NCI-H187 treated with DMSO at 0.1 percent for 48 hours (cell line): ENCODE data around the gene COL23A1.

Source experiments
- DNase-seq: peaks from one replicate; lab custom pipeline; 2025; lab: John Stamatoyannopoulos, UW

The COL23A1 gene

GRCh38 chr5:178434016-178434761, 156.0 kb downstream of the COL23A1 start:
- DNase-seq: no peak

- DNase-seq: no peak
These were observed 156.9 kb downstream of the COL23A1 start for GRCh38 chr5:178433273-178433775.

DNA sequence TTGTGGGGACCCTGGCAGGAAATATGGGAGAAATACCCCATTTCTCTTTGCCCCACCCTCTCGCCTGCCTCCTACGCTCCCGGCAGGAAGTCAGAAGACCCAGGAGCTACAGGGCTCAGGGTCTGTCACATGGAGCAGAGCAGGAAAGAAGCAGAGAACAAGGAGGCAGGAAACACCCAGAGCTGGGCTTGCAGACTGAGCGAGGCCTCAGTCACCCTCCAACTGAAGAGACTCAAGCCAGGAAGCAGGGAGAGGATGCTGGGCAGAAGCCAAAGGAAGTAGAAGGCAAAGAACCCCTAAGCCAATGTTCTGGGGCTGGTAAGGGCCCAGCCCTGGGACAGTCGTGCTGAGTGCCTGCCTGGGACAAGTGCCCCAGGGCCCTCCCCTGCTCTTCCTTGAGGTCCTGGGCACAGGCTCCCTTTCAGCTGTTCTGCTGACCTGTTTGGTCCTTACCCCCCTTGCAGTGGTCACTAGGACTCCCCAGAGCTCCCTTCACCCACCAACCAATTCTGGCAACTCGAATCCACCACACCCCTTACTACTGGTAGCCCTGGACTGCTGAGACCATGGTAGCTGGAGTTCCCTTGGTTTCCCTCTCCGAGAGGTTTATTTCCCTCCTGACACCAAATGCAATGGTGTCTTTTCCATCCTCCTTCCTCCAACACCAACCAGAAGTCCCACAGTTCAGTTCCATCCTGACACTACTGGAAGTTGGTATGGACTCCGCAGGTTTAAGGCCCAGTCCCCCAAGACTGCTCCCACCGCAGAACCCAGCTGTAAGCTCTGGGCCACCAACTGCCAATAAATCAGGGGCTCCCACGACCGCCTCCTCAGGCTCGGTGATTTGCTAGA, 157.5 kb downstream of the COL23A1 start:
- no peak for DNase-seq

- DNase-seq: no peak
These were observed 158.4 kb downstream of the COL23A1 start for GRCh38 chr5:178431782-178432165.

DNA sequence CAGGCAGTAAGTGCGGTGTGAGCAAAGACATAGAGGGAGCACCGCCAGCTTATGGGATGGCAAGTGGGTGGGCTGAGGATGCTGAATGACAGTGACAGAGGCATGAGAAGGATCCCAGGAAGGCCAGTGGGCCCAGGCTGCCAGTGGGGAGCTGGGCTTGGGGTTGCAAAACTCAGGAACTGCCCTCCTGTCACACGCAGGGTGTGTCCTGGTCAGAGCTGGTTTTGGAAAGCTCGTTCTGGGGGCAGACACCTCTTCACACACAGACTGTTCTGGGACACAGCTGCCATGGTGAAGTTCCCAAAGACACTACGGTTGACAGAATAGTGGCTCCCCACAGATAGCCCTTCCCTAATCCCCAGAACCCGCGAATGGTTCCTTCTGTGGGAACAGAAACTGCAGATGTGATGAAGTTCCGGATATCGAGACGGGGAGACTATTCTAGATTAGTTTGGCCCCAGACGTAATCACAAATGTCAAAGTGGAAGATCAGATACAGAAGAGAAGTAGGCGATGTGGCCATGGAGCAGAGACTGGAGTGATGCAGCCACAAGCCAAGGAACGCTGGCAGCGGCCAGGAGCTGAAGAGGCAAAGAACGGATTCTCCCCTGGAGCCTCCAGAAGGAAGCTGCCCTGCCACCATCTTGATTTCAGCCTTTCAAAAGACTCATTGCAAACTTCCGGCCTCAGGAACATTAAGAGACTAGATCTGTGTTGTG, 159.0 kb downstream of the COL23A1 start:
- DNase-seq: no peak

GRCh38 chr5:178430186-178431062, 159.8 kb downstream of the COL23A1 start:
- no peak for DNase-seq

DNA sequence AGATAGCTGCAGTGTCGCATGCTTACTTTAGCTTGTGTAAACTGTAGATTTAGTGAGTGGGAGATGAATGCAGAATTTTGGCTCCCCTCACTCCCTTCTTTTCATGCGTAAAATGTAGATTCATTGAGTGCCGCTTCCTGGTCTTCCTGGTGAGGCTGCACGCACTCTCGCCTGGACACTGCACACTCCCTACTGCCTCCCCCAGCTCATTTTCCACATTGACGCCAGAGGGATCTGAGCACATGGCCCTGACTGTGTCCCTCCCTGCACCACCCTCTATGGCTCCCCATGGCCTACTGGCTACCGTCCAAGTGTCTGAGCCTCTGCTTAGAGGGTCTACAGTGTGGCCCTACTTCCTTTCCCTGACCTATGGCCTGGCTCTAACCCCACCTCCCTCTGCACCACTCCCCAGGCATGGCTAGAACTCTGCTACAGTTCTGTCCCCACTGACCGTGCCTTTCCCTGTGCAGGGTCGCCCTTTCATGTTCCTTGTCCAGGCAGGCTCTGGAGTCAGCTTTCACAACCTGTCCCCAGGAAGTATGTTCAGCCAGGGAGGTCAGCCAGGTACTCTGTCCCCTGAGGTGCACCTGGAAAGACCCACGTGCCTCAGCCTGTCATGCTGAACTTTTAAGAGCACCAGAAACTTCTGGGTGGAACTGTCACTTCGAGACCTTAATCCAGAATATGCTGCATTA, 160.6 kb downstream of the COL23A1 start:
- no peak for DNase-seq

- DNase-seq: no peak
These were observed 161.1 kb downstream of the COL23A1 start for GRCh38 chr5:178429156-178429468.

- DNase-seq: no peak
These were observed 161.6 kb downstream of the COL23A1 start for GRCh38 chr5:178428341-178429155.

GRCh38 chr5:178427576-178428197, 162.5 kb downstream of the COL23A1 start:
- DNase-seq: no peak

GRCh38 chr5:178426326-178427130, 163.7 kb downstream of the COL23A1 start:
- DNase-seq: no peak

GRCh38 chr5:178425621-178426068, 164.5 kb downstream of the COL23A1 start:
- DNase-seq: no peak

DNA sequence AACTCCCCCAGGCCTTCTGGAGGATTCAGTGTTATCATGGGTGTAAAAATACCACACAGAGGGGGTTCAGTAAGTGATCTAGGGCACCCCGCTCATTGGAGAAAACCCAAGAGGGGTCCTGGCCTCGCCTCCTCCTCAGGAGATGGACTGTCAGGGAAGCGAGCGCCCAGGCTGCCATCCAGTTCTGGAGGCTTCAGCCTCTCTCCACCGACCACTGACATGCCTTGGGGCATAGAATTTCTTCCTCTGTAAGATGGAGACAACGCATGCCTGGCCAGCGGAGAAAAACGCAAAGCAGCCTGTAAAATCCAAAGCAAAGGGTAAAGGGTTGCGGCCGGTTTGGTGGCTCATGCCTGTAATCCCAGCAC, 165.4 kb downstream of the COL23A1 start:
- DNase-seq: no peak

DNA sequence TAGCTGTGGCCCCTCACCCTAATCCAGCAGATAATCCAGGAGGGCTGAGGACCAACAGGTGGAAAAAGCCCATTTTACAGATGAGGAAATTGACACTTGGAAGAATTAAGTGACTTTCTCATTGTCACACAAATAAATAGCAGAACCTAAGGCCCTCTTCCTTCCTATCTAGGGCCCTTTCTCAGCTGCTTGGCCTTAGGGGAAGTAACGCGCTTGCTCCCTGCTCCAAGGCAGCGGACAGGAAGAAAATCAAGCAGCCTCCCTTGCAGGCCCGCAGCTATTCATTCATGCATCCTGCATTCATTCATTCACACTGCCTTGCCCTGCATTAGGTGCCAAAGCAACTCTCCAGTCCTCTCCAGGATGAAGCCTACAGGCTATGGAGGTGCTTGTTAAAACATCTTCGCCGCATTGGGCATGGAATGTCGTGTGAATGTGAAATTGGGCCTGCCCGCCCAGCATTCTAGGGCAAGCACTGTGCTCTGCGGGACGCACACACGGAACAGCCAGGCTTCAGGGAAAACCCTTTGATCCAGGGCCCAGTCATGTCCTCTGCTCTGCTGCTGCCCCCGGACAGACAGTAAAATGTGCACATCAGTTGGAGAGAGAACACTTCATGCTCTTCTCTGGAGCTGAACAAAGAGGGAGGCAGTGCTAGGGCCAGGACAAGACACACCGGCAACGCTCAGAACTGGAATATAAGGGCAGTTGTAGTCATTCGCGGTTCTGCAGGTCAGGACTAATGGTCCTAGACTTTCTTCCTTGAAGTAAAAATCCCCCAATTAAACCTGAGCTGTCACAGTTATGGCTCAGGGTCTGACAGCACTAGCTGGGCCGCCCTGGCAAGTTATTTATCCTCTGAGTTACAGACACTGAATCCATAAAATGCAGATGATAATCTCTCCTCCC, 166.0 kb downstream of the COL23A1 start:
- DNase-seq: no peak

- DNase-seq: no peak
These were observed 166.8 kb downstream of the COL23A1 start for GRCh38 chr5:178423431-178423830.

- no peak for DNase-seq
These were observed 167.8 kb downstream of the COL23A1 start for GRCh38 chr5:178422400-178422775.

- no peak for DNase-seq
These were observed 168.3 kb downstream of the COL23A1 start for GRCh38 chr5:178421699-178422399.
